GM19023 (cell line): Measurements from ENCODE around the gene NR2E3.

ENCODE experiments used
- ATAC-seq: cut with Tn5 transposase; IDR thresholded peaks from one replicate; pipeline ENCODE4 v1.9.1; 2021; ENCODE audit warnings: mild to moderate bottlenecking, moderate library complexity; ENCODE audit not compliant: unreplicated experiment

NR2E3 gene

DNA sequence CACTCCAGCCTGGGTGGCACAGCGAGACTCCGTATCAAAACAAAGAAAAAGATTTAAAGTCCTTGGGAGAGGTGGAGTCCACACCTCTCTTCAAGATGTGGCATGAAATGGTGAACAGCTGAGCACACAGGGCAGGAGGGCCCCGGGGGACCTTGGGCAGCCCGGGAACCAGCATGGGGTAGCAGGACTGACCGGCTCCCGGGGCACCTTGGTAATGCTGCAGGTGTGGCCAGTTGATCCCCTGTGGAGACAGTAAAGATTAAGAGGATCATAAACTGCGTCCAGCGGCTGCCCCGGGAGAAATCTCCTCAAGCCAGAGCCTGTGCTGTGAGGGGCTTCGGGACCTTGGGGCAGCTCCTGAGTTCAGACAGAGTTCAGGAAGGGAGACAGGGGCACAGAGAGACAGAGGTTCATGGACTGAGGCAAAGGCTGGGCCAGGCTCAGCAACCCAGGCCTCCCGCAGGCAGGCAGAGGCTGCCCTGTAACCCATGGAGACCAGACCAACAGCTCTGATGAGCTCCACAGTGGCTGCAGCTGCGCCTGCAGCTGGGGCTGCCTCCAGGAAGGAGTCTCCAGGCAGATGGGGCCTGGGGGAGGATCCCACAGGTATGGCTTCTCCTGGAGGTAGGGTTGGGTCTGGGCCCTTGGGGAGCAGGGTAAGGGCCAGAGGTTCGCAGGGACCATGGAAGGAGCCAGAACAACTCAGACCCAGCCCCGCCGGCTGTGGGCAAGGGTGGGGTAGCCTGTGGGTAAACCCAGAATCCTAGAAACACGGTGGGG lies at the start of gene NR2E3:
Gene NR2E3, plus strand, starts transcription at position 299 of the 780 bp plus-strand sequence. Its CDS starts 190 bp downstream, at position 489.
- ATAC-seq, result no peak

DNA sequence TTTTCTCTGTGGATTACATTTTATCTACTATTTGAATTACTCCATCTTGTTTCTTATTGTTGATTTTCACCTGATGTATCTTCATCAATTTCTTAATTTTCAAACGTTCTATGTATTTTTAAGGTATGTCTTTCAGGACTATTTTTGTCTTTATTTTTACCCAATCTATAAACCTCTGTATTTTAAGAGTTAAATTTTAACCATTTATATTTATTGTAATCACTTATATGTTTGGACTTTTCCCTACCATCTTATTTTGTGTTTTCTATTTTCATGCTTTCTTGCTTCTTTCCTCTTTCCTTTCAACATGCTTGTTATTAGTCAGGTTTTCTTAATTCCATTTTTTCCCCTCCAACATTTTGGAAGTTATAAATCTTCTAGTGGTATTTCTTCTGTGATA lies 49.5 kb upstream of the NR2E3 start:
- no peak for ATAC-seq

DNA sequence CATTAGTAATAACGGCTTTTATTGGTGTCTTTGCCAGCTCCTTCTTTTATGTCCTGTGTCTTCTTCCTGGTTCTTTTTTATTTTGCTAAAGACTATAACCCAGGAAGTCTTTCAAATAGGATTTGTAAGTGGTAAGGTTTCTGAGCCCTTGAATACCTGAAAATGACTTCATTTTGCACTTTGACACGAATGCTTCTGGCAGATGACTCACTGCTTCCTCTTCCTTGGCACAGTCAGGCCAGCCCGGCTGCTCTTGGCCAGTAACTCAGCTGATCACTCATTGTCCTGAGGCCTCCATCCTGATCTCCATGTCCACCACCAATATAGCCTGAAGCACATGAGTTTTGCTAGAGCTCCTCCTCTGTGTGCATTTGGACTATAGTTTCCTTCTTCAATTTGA lies 48.7 kb upstream of the NR2E3 start:
- ATAC-seq, result no peak

DNA sequence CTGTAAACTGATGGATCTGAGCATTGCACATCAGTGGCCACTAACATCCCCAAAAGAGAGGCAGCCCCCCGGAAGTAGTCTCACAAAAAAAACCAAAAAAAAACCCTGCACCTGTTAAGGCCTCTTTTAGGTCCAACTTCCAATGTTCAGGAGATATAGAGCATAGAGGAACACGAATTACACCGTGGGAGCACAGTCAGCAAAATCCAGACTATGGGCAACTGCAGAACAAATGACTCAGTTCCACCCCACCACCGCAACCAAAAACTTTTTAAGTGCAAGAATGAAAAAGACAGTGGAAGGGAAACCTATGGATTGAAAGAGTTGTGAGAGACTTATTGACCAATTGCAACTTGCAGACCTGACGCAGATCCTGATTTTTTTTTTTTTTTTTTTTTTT lies 42.2 kb upstream of the NR2E3 start:
- ATAC-seq, result no peak

DNA sequence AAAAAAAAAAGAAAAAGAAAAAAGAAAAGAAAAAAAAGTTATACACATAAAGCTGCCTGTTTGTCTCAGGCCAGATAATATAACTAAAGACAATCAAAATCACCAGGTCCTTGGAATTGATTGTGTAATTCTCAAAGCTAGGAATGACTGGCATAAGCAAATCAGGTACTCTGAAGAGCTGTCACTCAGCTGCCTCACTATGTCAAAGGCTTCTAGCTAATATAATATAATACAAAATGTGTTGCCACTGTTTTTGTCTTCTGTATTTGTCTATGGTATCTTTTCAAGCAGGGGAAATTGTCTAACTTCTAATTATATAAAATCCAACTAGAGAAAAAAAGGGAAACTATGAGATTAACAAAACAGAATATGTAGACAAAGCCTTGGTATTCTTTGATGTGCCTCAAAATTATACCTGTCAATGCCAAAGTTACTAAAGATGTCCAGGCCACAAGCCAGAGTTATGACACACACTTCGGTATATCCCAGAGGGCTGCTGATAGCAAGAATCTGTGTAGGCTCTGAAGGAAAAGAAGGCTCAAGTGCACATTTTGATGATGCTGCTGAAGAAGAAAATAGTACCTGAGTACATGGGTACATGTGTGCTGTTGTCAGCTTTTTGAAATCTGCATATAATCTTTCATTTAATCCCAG lies 37.0 kb upstream of the NR2E3 start:
- ATAC-seq, result no peak

DNA sequence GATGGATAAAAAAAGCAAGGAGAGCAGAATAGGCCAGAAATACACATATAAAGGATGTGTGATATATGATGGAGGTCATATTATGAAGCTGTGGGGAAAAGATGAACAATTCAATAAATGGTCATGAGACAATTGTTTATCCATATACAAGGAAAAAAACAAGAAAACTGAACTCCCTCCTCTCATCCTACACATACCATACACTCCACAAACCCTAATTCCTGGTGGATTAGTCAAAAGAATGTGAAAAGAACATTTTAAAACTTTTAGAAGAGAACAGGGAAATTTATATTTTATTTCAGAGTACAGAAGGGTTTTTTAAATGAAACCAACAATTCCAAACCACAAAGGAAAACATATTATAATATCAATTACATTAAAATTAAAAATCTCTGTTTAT lies 34.5 kb upstream of the NR2E3 start:
- no peak for ATAC-seq

DNA sequence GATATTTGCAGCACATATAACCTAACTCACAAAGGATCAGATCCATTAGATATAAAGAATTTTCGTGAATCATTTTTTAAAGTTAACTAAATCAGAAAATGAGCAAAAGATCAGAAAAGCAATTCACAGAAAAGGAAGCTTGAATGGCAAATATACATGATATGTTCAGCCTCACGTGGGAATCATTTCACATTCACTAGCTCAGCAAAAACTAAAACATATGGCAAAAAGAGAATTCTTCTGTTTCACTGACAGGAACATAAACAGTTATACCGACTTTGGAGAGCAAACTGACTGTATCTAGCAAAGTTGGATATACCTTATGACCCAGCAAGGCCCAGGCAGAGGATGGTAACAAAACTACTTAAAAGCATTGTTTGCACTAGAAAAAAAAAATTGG lies 34.0 kb upstream of the NR2E3 start:
- ATAC-seq, result no peak

DNA sequence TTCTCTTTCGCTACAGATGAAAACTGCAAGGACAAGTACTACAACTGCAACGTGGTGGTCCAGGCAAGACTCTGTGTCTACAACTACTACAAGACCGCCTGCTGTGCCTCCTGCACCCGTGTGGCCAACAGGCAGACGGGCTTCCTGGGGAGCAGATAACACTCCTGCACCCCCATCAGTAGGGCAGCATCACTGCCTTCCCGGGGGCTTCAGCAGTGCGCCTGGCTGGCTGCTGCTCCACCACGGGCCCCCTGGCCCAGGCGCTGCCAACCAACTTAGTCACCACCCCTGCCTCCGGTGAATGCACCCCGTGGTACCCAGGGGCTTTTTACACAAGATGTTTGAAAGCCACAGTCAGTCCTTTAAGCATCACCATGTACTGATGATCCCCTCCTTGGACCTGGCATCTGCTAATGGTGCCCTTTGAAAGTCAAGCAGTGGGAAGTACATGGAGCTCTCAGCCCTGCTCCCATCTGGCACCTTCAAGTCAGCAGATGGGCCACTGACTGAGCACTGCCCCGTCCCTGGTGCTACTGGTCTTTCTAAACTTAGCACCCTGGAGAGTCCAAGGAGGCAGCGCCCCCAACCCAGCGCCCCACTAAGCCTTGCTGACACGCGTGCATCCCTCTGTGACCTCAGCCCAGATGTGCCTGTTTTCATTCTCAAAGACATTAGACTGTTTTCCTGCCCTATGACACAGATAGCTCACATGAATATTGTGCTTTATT lies 33.0 kb upstream of the NR2E3 start:
- ATAC-seq, result no peak

DNA sequence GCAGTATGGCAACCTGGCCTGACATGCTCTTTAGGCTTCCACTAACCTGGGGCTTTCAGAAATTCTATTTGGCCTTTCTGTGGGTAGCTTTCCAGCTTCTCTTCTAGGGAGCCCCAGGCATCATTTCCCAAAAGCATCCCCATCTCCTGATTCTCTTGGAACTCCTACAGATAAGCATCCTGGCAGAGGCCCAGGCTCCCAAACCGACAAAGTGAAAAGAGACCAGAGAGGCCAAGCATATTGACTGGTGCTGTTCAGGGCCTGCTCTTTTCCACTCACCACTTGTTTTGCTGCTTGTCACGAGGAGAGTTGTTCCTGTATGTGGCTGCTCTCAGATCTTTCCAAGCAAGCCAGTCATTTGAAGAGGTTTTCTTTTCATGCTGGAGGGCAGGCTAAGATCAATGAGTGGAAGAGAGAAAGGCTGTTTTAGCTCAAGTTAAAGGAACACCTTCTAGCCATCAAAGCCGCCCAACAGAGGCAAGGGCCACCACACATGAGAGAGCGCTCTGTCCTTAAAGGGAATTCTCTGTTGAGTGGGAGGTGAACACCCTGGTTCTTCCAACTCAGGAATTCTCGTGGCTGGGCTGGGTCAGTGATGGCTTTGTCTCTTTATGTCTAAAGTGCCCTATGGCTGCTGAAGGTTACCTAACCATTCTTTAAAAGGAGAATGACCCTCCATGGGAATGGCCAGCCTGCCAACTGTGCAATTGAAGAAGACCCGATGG lies 31.1 kb upstream of the NR2E3 start:
- ATAC-seq, result no peak

DNA sequence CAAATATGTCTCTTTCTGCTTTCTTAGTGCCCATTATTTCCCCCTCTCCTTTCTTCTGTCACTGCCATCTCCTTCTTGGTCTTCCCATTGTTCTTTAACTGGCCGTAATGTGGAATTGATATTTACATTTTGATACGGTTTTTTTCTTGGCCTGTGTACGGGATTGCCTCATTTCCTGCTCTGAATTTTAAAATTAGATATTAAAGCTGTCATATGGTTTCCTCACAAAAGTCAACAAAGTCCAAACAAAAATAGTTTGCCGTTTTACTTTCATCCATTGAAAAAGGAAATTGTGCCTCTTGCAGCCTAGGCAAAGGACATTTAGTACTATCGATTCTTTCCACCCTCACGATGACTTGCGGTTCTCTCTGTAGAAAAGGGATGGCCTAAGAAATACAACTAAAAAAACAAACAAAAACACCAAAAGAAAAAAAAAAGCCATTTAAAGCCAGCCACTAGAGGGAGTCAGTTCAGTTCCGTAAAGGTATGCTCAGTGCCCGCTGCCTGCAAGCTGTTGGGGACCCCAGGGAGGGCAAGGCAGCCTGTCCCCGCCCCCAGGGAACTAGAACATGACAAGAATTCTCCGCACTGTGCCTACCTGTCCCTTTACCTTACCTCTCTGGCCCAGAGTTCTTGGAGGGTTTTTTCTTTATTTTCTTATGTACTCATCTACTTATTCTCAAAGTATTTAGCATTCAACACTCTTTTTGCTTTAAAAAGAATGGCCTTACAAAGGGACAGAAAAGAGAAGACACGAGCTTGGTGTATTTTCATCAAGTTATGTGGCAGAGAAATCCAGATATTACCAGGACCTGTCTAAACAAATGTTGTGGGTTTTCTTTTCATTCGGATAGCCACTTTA lies 30.0 kb upstream of the NR2E3 start:
- peak; percentile 46 for ATAC-seq

DNA sequence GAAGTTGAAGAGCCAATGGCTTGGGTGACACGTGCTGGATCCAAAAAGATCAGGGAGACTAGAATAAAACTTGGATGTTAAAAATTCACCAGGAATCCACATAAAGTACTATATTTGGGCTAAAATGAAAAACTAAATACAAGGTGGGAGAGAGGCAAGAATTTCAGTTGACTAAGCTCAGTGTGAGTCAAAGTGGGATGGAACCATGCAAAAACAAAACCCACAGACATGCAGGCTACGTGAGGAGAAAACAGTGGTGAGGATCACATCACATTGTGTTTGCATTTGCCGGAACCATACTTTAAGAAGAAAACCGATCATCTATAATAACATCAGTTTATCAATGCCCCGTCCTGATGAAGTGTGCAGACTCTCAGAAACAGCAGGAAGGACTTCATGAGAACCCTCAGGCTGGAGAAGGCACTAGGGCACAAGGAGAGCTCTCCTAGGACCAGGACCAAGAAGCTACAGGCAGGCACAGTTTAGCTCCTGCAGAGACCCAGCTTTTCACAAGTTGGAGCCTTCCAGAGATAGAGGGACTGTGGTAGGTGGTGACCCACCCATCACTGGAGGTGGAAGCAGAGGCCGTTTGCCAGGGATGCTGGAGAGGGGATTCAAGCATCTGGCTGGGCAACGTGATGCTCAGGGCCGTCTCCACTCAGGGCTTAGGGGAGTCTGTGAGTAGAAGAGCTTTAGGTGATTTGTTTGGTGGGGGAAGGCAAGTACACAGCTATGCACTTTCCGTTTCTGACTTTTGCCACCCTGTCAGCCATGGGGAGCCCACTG lies 29.0 kb upstream of the NR2E3 start:
- peak; percentile 57 for ATAC-seq

DNA sequence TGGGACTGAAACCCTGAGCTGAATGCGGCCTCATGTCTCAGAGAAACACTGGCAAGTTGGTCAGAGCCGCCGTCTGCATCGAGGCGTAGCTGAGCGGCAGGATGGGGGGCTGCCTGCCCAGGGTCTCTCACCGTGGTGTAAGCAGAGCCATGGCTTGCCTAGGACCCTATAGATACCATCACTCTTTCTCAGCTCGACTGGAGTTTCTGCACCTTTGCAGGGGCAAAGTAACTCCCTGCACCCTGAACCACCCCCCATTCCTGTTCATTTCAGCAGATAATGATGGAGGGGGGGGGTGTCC lies 28.4 kb upstream of the NR2E3 start:
- no peak for ATAC-seq

DNA sequence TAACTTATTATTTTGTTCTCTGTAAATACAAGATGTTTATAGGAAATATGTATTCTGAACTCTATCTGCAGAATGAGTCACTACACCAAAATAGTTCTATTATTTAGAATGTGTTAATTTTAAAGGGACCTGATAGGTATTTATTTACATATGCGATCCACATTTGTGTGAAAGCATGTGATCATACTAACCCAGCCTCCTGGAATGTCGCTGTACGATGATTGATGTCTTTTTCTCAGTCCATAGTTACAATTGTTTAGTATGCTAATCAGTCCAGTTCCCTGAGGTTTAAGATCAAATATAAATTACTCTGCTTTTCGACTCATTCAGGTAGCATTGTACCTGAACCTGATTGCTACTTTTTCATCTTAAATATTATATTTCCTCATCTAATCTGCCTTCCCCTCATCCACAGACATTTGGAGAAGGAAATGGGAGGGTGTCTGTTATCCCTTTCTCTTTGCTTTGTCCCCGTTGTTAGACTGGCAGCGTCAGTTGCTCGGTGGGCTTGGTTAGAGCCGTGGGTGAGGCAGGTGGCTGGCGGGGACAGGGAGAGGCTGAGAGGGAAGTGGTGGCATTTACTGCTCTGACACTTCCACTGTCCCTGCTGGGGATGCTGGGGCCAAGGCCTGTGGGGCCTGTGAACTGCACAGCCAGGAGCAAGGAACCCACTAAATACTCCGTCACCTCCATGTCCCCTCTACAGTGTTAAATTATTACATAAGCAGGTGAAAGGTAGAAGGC lies 27.8 kb upstream of the NR2E3 start:
- no peak for ATAC-seq

DNA sequence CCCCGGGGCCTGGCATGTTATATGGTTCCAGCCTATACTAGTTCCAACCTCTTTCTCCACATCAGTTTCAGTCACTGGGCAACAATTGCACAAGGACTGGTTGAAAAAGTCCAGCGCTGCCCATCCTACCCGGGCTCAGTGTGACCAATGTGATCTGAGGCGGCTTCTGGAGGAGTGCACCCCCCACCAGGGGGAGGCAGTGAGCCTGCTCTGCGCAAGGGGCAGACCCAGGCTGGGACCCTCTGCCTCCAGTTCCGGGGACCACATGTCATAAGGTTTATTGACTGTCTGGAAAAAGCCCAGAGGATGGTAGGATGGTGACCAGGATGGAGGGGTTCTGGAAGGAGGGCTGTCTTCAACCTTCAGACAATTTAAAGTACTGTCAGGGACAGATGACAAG lies 25.6 kb upstream of the NR2E3 start:
- no peak for ATAC-seq

DNA sequence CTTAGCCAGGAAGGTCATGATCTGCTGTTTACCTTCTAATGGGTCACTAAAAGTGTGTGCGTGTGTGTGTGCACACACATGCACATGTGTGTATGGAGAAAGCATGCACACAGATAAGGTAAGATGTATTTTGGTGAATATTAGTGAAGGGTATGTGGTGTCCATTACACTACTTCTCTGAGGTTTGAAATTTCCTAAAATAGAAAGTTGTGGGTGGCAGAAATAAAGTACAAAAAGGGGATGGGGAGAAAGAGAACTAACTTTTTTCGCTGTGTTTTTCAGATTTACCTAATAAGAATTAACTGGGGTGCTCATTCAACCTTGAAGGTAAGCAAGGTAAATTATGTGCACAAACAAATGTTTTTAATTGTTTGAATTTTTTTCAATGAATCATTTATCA lies 24.4 kb upstream of the NR2E3 start:
- ATAC-seq, result no peak

DNA sequence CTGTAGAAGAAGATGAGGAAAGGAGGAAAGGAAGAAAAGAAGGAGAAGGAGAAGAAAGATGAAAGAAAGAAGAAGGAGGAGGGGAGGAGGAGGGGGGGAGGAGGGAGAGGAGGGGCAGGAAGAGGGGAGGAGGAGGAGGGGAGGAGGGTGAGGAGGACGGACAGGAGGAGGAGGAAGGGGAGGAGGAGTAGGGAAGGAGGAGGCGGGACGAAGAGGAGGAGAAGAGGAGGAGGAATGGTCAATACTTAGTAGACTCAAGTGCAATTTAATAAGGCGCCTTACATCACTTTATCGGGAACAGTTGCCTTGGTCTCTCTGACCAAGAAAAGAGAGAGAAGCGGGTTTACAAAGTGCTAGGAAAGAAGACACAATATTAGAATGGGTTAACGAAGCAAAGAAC lies 23.7 kb upstream of the NR2E3 start:
- ATAC-seq, result no peak

DNA sequence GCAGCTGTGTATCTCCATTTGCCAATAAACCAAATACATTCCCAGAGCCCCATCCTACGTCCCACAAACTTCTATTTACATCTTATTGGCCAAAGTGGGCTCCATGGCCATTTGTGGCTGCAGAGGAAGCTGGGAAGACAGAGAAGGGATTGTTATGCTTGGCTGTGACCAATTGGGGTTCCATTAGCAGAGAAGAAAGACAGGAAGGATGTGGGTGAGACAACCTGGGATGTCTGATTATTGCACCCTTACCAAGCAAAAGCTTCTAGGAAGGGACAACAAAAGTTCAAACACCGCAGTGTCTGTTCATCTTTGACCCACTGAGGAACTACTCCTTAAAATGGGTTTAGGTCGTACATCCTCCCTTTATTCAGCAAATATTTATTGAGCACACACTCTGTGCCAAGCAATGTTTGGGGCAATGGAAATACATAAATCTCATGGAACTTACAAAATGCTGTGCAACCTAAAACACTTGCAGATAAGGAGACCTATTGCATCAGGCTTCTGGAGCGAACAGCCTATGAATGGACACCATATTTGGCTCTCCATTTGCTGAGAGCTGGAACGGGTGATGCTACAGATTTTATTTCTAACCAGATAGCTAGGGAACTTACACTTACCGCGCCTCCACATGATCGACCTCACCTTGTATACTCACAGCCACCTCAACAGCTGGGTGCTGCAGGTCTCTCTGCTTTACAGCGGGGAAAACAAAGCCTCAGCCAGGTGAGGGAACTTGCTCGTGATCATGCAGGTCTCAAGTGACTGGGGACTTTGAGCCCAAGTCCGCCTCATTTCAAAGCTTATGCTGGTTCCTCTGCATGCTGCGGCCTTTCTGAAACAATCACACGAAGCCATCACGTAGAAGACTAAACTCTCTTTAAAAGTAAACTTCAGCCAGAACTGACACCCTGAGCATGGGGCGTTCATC lies 21.4 kb upstream of the NR2E3 start:
- no peak for ATAC-seq

DNA sequence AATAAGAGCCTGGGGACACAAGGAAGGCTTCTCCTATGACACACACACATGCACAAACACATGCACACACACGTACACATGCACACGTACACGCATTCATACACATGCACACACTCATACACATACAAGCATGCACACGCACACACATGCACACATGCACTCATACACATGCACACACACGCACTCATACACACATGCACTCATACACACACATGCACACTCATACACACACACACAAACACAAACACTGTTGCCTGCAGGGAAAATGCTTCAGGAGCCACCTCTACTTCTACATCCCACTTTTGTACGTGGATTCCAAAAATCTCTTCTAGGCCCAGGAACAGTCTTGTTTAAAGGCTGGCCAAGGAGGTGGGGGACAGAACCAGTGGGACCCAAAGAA lies 20.7 kb upstream of the NR2E3 start:
- no peak for ATAC-seq
